SK-N-SH (cell line): ENCODE measurements around the gene DSP. TPM values are rescaled to one million over a fixed set of nuclear protein-coding genes. Genes with fewer than 3 reads are reported as not detected.

Source experiments
- CTCF ChIA-PET: fragments of 300-600, 350-600 bp; formaldehyde crosslinking; extraction: SDS; loops from one replicate; lab custom pipeline; 2021; lab: Yijun Ruan, JAX
- POLR2A ChIA-PET: fragments of 350-600 bp; sonication (Branson Sonifier 250); formaldehyde crosslinking; extraction: SDS; loops from one replicate; lab custom pipeline; 2020; ENCODE audit warnings: antibody characterized with exemption, inconsistent platforms; lab: Yijun Ruan, JAX
- DNase-seq: peaks from one replicate; pipeline ENCODE4 v3.0.0; 2012
- H2AFZ ChIP-seq: fragments of 200-600 bp; sonication (generic); 2 replicates; pipeline ENCODE4 v1.8.1; 2016; ENCODE audit warnings: antibody characterized with exemption, mild to moderate bottlenecking, low read depth
- H3F3A ChIP-seq: fragments of 200-600 bp; sonication (generic); replicated peaks from 2 replicates; pipeline ENCODE3; 2016; ENCODE audit warnings: antibody characterized with exemption, mild to moderate bottlenecking; ENCODE audit not compliant: insufficient read depth
- H3K27ac ChIP-seq, 2 experiments: fragments of 200-500 bp in 1 of 2; fragments of 200-600 bp in 1 of 2; sonication (Bioruptor generic) in 1 of 2; sonication (generic), shearing (Covaris generic) in 1 of 2; 2 replicates each; pipeline versions ENCODE4 v1.5.1 to v1.6.1; 2014 to 2016; ENCODE audit warnings: low read depth in 2 of 2, inconsistent platforms in 1 of 2, low read length in 1 of 2, mild to moderate bottlenecking in 1 of 2, mixed read lengths in 1 of 2
- H3K27me3 ChIP-seq: fragments of 200-600 bp; sonication (generic), shearing (Covaris generic); 2 replicates; pipeline ENCODE4 v1.6.1; 2016; ENCODE audit warnings: mixed run types; ENCODE audit not compliant: insufficient read depth
- H3K36me3 ChIP-seq, 2 experiments: fragments of 200-500 bp in 1 of 2; fragments of 200-600 bp in 1 of 2; sonication (Bioruptor generic) in 1 of 2; sonication (generic) in 1 of 2; replicated peaks in 1 of 2; 2 replicates each; pipeline versions ENCODE3 to v1.5.1; 2014 to 2016; ENCODE audit warnings: low read length in 1 of 2, mild to moderate bottlenecking in 1 of 2; ENCODE audit not compliant: insufficient read depth in 2 of 2, control insufficient read depth in 1 of 2
- H3K4me1 ChIP-seq, 2 experiments: fragments of 200-500 bp in 1 of 2; fragments of 200-600 bp in 1 of 2; sonication (Bioruptor generic) in 1 of 2; sonication (generic), shearing (Covaris generic) in 1 of 2; 2 replicates each; pipeline versions ENCODE4 v1.5.1 to v1.6.1; 2014 to 2016; ENCODE audit warnings: low read depth in 1 of 2, low read length in 1 of 2, mixed run types in 1 of 2; ENCODE audit not compliant: insufficient read depth in 2 of 2, control insufficient read depth in 1 of 2
- H3K4me2 ChIP-seq: fragments of 200-600 bp; sonication (generic), shearing (Covaris generic); 2 replicates; pipeline ENCODE4 v1.6.1; 2017; ENCODE audit warnings: mixed run types
- H3K4me3 ChIP-seq, 2 experiments: fragments of 200-500 bp in 1 of 2; fragments of 200-600 bp in 1 of 2; sonication (Bioruptor generic) in 1 of 2; sonication (generic), shearing (Covaris generic) in 1 of 2; 2 replicates each; pipeline versions ENCODE4 v1.5.1 to v1.8.1; 2014 to 2016; ENCODE audit warnings: low read depth in 2 of 2, inconsistent platforms in 1 of 2, low read length in 1 of 2, mild to moderate bottlenecking in 1 of 2, mixed read lengths in 1 of 2, moderate library complexity in 1 of 2
- H3K79me2 ChIP-seq: fragments of 200-600 bp; sonication (generic); 2 replicates; pipeline ENCODE4 v1.8.1; 2017; ENCODE audit warnings: mild to moderate bottlenecking; ENCODE audit not compliant: insufficient read depth
- H3K9ac ChIP-seq: fragments of 200-600 bp; sonication (generic); 2 replicates; pipeline ENCODE4 v1.6.1; 2017; ENCODE audit warnings: mixed run types
- H3K9me2 ChIP-seq: fragments of 200-600 bp; sonication (generic); 2 replicates; pipeline ENCODE4 v1.6.1; 2017; ENCODE audit warnings: mixed run types
- H3K9me3 ChIP-seq: fragments of 200-600 bp; sonication (generic); 2 replicates; pipeline ENCODE4 v1.6.1; 2017; ENCODE audit warnings: mixed run types, mild to moderate bottlenecking, moderate library complexity
- H4K20me1 ChIP-seq: fragments of 200-600 bp; sonication (generic); 2 replicates; pipeline ENCODE4 v1.6.1; 2017; ENCODE audit warnings: mild to moderate bottlenecking, mixed run types; ENCODE audit not compliant: insufficient read depth
- CHD2 ChIP-seq: fragments of 150-350 bp; IDR thresholded peaks from 2 replicates; pipeline ENCODE4 v1.6.1; 2018; ENCODE audit warnings: low read length; ENCODE audit not compliant: partially characterized antibody
- FOXM1 ChIP-seq: IDR thresholded peaks from 2 replicates; pipeline ENCODE4 v1.4.0; 2012; ENCODE audit warnings: low read depth, mild to moderate bottlenecking
- GATA2 ChIP-seq: sonication (generic); formaldehyde crosslinking; IDR thresholded peaks from 2 replicates; pipeline ENCODE4 v1.5.0; 2020; ENCODE audit warnings: mild to moderate bottlenecking, missing genetic modification reagents
- MXI1 ChIP-seq: IDR thresholded peaks from 2 replicates; pipeline ENCODE4 v1.6.1; 2012; ENCODE audit warnings: mild to moderate bottlenecking, low read depth, low read length, improper control_type of control experiment
- NFIC ChIP-seq: IDR thresholded peaks from 2 replicates; pipeline ENCODE4 v1.4.0; 2012; ENCODE audit warnings: borderline replicate concordance
- POLR2AphosphoS5 ChIP-seq: IDR thresholded peaks from 2 replicates; pipeline ENCODE4 v1.6.1; 2012; ENCODE audit warnings: low read depth, low read length
- RXRA ChIP-seq: IDR thresholded peaks from 2 replicates; pipeline ENCODE4 v1.4.0; 2012; ENCODE audit warnings: low read depth, mild to moderate bottlenecking, borderline replicate concordance
- SMC3 ChIP-seq: IDR thresholded peaks from 2 replicates; pipeline ENCODE4 v1.6.1; 2012; ENCODE audit warnings: low read depth, low read length, improper control_type of control experiment
- TEAD4 ChIP-seq: IDR thresholded peaks from 2 replicates; pipeline ENCODE4 v1.4.0; 2012; ENCODE audit warnings: mild to moderate bottlenecking, borderline replicate concordance; ENCODE audit not compliant: insufficient read depth
- WGBS: methylation state at CpG from one replicate; pipeline ENCODE4 v1.1.6; 2017; ENCODE audit warnings: low lambda C conversion rate; 5-methylcytosine and 5-hydroxymethylcytosine counted together
- polyA plus RNA-seq, 3 experiments: library from polyadenylated mRNA; depleted of rRNA; stranded (reverse); fragments of >200 nt; gene quantifications; 2 replicates each; pipeline ENCODE4 v1.2.3, GENCODE V29; 2012
- TF ChIP-seq, protein P1 (sequence below): IDR thresholded peaks from 2 replicates; pipeline ENCODE4 v1.6.1; 2012; ENCODE audit warnings: mild to moderate bottlenecking, low read depth, low read length, moderate library complexity
- TF ChIP-seq, protein P2 (sequence below): IDR thresholded peaks from 2 replicates; pipeline ENCODE4 v1.4.0; 2012; ENCODE audit warnings: low read depth, borderline replicate concordance
- TF ChIP-seq, protein P3 (sequence below): IDR thresholded peaks from 2 replicates; pipeline ENCODE4 v1.4.0; 2012; ENCODE audit warnings: low read depth
- TF ChIP-seq, protein P4 (sequence below): IDR thresholded peaks from 2 replicates; pipeline ENCODE4 v1.4.0; 2012; ENCODE audit warnings: low read depth, borderline replicate concordance

The DSP gene
- polyA plus RNA-seq, 1 of the 3 experiments (the other 2 are of a cell fraction): 0.02 TPM

DNA sequence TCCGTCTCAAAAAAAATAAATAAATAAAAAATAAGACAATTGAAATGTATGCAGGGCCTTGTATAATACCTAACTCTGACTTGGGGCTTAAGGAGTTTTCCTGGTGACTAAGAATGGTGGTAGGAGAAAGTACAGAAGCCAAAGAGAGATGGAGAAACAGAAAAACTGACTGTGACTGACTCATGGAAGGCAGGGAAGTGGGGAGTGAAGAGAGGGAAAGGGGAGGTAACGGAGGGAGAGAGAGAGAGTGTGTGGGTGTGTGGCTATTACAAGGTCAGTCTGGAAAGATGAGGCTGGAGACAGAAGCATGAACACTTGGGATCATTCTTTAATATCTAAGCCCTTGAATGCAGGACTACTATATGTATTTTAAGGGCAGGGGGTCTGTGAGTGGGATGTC, 87.0 kb downstream of the DSP start:
- no peak for TF ChIP-seq RXRA
- TF ChIP-seq, protein P1, sequence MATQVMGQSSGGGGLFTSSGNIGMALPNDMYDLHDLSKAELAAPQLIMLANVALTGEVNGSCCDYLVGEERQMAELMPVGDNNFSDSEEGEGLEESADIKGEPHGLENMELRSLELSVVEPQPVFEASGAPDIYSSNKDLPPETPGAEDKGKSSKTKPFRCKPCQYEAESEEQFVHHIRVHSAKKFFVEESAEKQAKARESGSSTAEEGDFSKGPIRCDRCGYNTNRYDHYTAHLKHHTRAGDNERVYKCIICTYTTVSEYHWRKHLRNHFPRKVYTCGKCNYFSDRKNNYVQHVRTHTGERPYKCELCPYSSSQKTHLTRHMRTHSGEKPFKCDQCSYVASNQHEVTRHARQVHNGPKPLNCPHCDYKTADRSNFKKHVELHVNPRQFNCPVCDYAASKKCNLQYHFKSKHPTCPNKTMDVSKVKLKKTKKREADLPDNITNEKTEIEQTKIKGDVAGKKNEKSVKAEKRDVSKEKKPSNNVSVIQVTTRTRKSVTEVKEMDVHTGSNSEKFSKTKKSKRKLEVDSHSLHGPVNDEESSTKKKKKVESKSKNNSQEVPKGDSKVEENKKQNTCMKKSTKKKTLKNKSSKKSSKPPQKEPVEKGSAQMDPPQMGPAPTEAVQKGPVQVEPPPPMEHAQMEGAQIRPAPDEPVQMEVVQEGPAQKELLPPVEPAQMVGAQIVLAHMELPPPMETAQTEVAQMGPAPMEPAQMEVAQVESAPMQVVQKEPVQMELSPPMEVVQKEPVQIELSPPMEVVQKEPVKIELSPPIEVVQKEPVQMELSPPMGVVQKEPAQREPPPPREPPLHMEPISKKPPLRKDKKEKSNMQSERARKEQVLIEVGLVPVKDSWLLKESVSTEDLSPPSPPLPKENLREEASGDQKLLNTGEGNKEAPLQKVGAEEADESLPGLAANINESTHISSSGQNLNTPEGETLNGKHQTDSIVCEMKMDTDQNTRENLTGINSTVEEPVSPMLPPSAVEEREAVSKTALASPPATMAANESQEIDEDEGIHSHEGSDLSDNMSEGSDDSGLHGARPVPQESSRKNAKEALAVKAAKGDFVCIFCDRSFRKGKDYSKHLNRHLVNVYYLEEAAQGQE: no peak
- TF ChIP-seq NFIC: no peak
- no peak for TF ChIP-seq SMC3
- TF ChIP-seq, protein P2, sequence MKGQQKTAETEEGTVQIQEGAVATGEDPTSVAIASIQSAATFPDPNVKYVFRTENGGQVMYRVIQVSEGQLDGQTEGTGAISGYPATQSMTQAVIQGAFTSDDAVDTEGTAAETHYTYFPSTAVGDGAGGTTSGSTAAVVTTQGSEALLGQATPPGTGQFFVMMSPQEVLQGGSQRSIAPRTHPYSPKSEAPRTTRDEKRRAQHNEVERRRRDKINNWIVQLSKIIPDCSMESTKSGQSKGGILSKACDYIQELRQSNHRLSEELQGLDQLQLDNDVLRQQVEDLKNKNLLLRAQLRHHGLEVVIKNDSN: no peak
- TF ChIP-seq GATA2 (CRISPR knock-in tag): no peak
- TF ChIP-seq POLR2AphosphoS5: no peak
- TF ChIP-seq, protein P3, sequence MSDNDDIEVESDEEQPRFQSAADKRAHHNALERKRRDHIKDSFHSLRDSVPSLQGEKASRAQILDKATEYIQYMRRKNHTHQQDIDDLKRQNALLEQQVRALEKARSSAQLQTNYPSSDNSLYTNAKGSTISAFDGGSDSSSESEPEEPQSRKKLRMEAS: no peak
- no peak for TF ChIP-seq MXI1
- TF ChIP-seq TEAD4: no peak
- no peak for TF ChIP-seq FOXM1
- TF ChIP-seq, protein P4, sequence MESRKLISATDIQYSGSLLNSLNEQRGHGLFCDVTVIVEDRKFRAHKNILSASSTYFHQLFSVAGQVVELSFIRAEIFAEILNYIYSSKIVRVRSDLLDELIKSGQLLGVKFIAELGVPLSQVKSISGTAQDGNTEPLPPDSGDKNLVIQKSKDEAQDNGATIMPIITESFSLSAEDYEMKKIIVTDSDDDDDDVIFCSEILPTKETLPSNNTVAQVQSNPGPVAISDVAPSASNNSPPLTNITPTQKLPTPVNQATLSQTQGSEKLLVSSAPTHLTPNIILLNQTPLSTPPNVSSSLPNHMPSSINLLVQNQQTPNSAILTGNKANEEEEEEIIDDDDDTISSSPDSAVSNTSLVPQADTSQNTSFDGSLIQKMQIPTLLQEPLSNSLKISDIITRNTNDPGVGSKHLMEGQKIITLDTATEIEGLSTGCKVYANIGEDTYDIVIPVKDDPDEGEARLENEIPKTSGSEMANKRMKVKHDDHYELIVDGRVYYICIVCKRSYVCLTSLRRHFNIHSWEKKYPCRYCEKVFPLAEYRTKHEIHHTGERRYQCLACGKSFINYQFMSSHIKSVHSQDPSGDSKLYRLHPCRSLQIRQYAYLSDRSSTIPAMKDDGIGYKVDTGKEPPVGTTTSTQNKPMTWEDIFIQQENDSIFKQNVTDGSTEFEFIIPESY: no peak
- TF ChIP-seq CHD2: no peak
- 46% methylated on average over 2 of the region's 2 CpGs for WGBS
- Histone ChIP-seq H3K4me3 (no peak overlapping the region), H3K9ac (no peak overlapping the region), H3K27ac (no peak overlapping the region), H3K9me3 (no peaks in the 10 kb centered on the region), H3K27me3 (no peaks in the 10 kb centered on the region), H3K79me2 (no peaks in the 10 kb centered on the region), H3K36me3 (no peaks in the 10 kb centered on the region), H4K20me1 (no peaks in the 10 kb centered on the region), H2AFZ (no peak overlapping the region), H3F3A (no peaks in the 10 kb centered on the region), H3K4me2 (no peak overlapping the region), H3K9me2 (no peaks in the 10 kb centered on the region), H3K4me1 (no peaks in the 10 kb centered on the region)
- POLR2A ChIA-PET: no interaction called here
- CTCF ChIA-PET: no interaction called here
- no peak for DNase-seq
